GM12873 (cell line): ENCODE data around the gene RTP2.

ENCODE experiments used
- CTCF ChIP-seq: IDR thresholded peaks from 2 replicates; pipeline ENCODE4 v1.5.1; 2012; ENCODE audit warnings: low read depth, mild to moderate bottlenecking, moderate library complexity, low read length, control low read depth; ENCODE audit not compliant: insufficient read depth; ENCODE audit errors: missing control alignments

RTP2 gene

GRCh38 chr3:187694801-187695200 is 7.6 kb downstream of the RTP2 start:
- TF ChIP-seq CTCF: no peak

GRCh38 chr3:187693431-187693830 is 8.9 kb downstream of the RTP2 start:
- TF ChIP-seq CTCF: no peak

GRCh38 chr3:187689984-187690383 is 12.4 kb downstream of the RTP2 start:
- no peak for TF ChIP-seq CTCF

GRCh38 chr3:187686621-187687273 is 15.6 kb downstream of the RTP2 start:
- no peak for TF ChIP-seq CTCF

- TF ChIP-seq CTCF: no peak
These were observed 16.4 kb downstream of the RTP2 start for GRCh38 chr3:187685948-187686347.

- no peak for TF ChIP-seq CTCF
These were observed 17.5 kb downstream of the RTP2 start for GRCh38 chr3:187684880-187685279.

GRCh38 chr3:187684444-187684843 is 17.9 kb downstream of the RTP2 start:
- TF ChIP-seq CTCF: no peak
